Measurements from ENCODE around the gene CARD11. TPM values are rescaled to one million over a fixed set of nuclear protein-coding genes. Genes with fewer than 3 reads are reported as not detected.

Gene CARD11
- polyA plus RNA-seq, 4 donors, result 0.67 to 5.4 (median 3.2) TPM

- H3K4me1 ChIP-seq (ENCODE audit: control insufficient read depth in 3 of 3, insufficient read depth in 2 of 3, low read depth in 1 of 3, low read length in 2 of 3), result no peaks in the 10 kb centered on the region
- H3K9me3 ChIP-seq (ENCODE audit: control insufficient read depth in 2 of 2, insufficient read depth in 1 of 2, low read depth in 1 of 2, low read length in 1 of 2), result no peaks in the 10 kb centered on the region
- no peak overlapping the region for H3K4me3 ChIP-seq (ENCODE audit: low read depth in 1 of 3, low read length in 3 of 3)
- WGBS, 3 donors, result 64 to 80% (median 66%) methylated on average over 7 of the region's 7 CpGs
- no peaks in the 10 kb centered on the region for H3K36me3 ChIP-seq (ENCODE audit: control insufficient read depth in 3 of 3, insufficient read depth in 2 of 3, low read depth in 1 of 3, low read length in 3 of 3)
- no peaks in the 10 kb centered on the region for H3K27me3 ChIP-seq (ENCODE audit: control insufficient read depth in 3 of 3, insufficient read depth in 3 of 3, low read length in 3 of 3)
- FAIRE-seq (no peak), DNase-seq (no peak)
- no peak overlapping the region for H3K27ac ChIP-seq (ENCODE audit: low read depth in 1 of 3, low read length in 2 of 3)
These were observed 155.9 kb downstream of the CARD11 start for GRCh38 chr7:2887816-2888215.

- 18 to 25% (median 20%) methylated on average over 12 of the region's 12 CpGs for WGBS, 3 donors
- peak; percentile 70 to 77 for DNase-seq
- no peaks in the 10 kb centered on the region for H3K4me1 ChIP-seq (ENCODE audit: control insufficient read depth in 3 of 3, insufficient read depth in 2 of 3, low read depth in 1 of 3, low read length in 2 of 3)
- H3K27me3 ChIP-seq (ENCODE audit: control insufficient read depth in 3 of 3, insufficient read depth in 3 of 3, low read length in 3 of 3), result no peaks in the 10 kb centered on the region
- no peaks in the 10 kb centered on the region for H3K36me3 ChIP-seq (ENCODE audit: control insufficient read depth in 3 of 3, insufficient read depth in 2 of 3, low read depth in 1 of 3, low read length in 3 of 3)
- no peak for FAIRE-seq
- no peak overlapping the region for H3K27ac ChIP-seq (ENCODE audit: low read depth in 1 of 3, low read length in 2 of 3)
- no peaks in the 10 kb centered on the region for H3K9me3 ChIP-seq (ENCODE audit: control insufficient read depth in 2 of 2, insufficient read depth in 1 of 2, low read depth in 1 of 2, low read length in 1 of 2)
- H3K4me3 ChIP-seq (ENCODE audit: low read depth in 1 of 3, low read length in 3 of 3), result no peak overlapping the region
These were observed 156.8 kb downstream of the CARD11 start for GRCh38 chr7:2886900-2887299.

- Histone ChIP-seq H3K4me1 (ENCODE audit: control insufficient read depth in 3 of 3, insufficient read depth in 2 of 3, low read depth in 1 of 3, low read length in 2 of 3) (no peaks in the 10 kb centered on the region), H3K9me3 (ENCODE audit: control insufficient read depth in 2 of 2, insufficient read depth in 1 of 2, low read depth in 1 of 2, low read length in 1 of 2) (no peaks in the 10 kb centered on the region)
- DNase-seq, result no peak
These were observed 157.3 kb downstream of the CARD11 start for GRCh38 chr7:2886391-2886790.

GRCh38 chr7:2884161-2884560, 159.5 kb downstream of the CARD11 start:
- no peak for FAIRE-seq
- no peaks in the 10 kb centered on the region for H3K27me3 ChIP-seq (ENCODE audit: control insufficient read depth in 3 of 3, insufficient read depth in 3 of 3, low read length in 3 of 3)
- H3K27ac ChIP-seq (ENCODE audit: low read depth in 1 of 3, low read length in 2 of 3), result no peak overlapping the region

More at GRCh38 chr7:2886391-2886790, 157.3 kb downstream of the CARD11 start:
- Histone ChIP-seq H3K36me3 (ENCODE audit: control insufficient read depth in 3 of 3, insufficient read depth in 2 of 3, low read depth in 1 of 3, low read length in 3 of 3) (no peaks in the 10 kb centered on the region), H3K27ac (ENCODE audit: low read depth in 1 of 3, low read length in 2 of 3) (no peak overlapping the region), H3K27me3 (ENCODE audit: control insufficient read depth in 3 of 3, insufficient read depth in 3 of 3, low read length in 3 of 3) (no peaks in the 10 kb centered on the region), H3K4me3 (ENCODE audit: low read depth in 1 of 3, low read length in 3 of 3) (no peak overlapping the region)
- WGBS, 3 donors, result 65 to 84% (median 67%) methylated on average over 5 of the region's 5 CpGs
- no peak for FAIRE-seq

GRCh38 chr7:2883101-2883500, 160.6 kb downstream of the CARD11 start:
- Histone ChIP-seq H3K27me3 (ENCODE audit: control insufficient read depth in 3 of 3, insufficient read depth in 3 of 3, low read length in 3 of 3) (no peaks in the 10 kb centered on the region), H3K4me1 (ENCODE audit: control insufficient read depth in 3 of 3, insufficient read depth in 2 of 3, low read depth in 1 of 3, low read length in 2 of 3) (no peaks in the 10 kb centered on the region), H3K36me3 (ENCODE audit: control insufficient read depth in 3 of 3, insufficient read depth in 2 of 3, low read depth in 1 of 3, low read length in 3 of 3) (no peaks in the 10 kb centered on the region)

More at GRCh38 chr7:2884161-2884560, 159.5 kb downstream of the CARD11 start:
- 19 to 53% (median 29%) methylated on average over 9 of the region's 9 CpGs for WGBS, 3 donors
- Histone ChIP-seq H3K36me3 (ENCODE audit: control insufficient read depth in 3 of 3, insufficient read depth in 2 of 3, low read depth in 1 of 3, low read length in 3 of 3) (no peaks in the 10 kb centered on the region), H3K9me3 (ENCODE audit: control insufficient read depth in 2 of 2, insufficient read depth in 1 of 2, low read depth in 1 of 2, low read length in 1 of 2) (no peaks in the 10 kb centered on the region), H3K4me3 (ENCODE audit: low read depth in 1 of 3, low read length in 3 of 3) (no peak overlapping the region), H3K4me1 (ENCODE audit: control insufficient read depth in 3 of 3, insufficient read depth in 2 of 3, low read depth in 1 of 3, low read length in 2 of 3) (no peaks in the 10 kb centered on the region)
- no peak for DNase-seq

GRCh38 chr7:2882111-2882510, 161.6 kb downstream of the CARD11 start:
- H3K36me3 ChIP-seq (ENCODE audit: control insufficient read depth in 3 of 3, insufficient read depth in 2 of 3, low read depth in 1 of 3, low read length in 3 of 3), result no peaks in the 10 kb centered on the region
- DNase-seq, result no peak
- no peaks in the 10 kb centered on the region for H3K27me3 ChIP-seq (ENCODE audit: control insufficient read depth in 3 of 3, insufficient read depth in 3 of 3, low read length in 3 of 3)
- no peak overlapping the region for H3K4me3 ChIP-seq (ENCODE audit: low read depth in 1 of 3, low read length in 3 of 3)
- WGBS, 3 donors, result 12 to 52% (median 37%) methylated on average over 10 of the region's 10 CpGs
- H3K9me3 ChIP-seq (ENCODE audit: control insufficient read depth in 2 of 2, insufficient read depth in 1 of 2, low read depth in 1 of 2, low read length in 1 of 2), result no peaks in the 10 kb centered on the region
- no peaks in the 10 kb centered on the region for H3K4me1 ChIP-seq (ENCODE audit: control insufficient read depth in 3 of 3, insufficient read depth in 2 of 3, low read depth in 1 of 3, low read length in 2 of 3)
- FAIRE-seq, result no peak
- no peak overlapping the region for H3K27ac ChIP-seq (ENCODE audit: low read depth in 1 of 3, low read length in 2 of 3)

More at GRCh38 chr7:2883101-2883500, 160.6 kb downstream of the CARD11 start:
- 45 to 73% (median 52%) methylated on average over 15 to 17 of the region's 17 CpGs for WGBS, 3 donors
- DNase-seq (no peak), FAIRE-seq (no peak)
- Histone ChIP-seq H3K9me3 (ENCODE audit: control insufficient read depth in 2 of 2, insufficient read depth in 1 of 2, low read depth in 1 of 2, low read length in 1 of 2) (no peaks in the 10 kb centered on the region), H3K4me3 (ENCODE audit: low read depth in 1 of 3, low read length in 3 of 3) (no peak overlapping the region), H3K27ac (ENCODE audit: low read depth in 1 of 3, low read length in 2 of 3) (no peak overlapping the region)

GRCh38 chr7:2880874-2881533, 162.7 kb downstream of the CARD11 start:
- DNase-seq, result no peak
- 70 to 74% (median 72%) methylated on average over 18 of the region's 18 CpGs for WGBS, 3 donors
- Histone ChIP-seq H3K27me3 (ENCODE audit: control insufficient read depth in 3 of 3, insufficient read depth in 3 of 3, low read length in 3 of 3) (no peaks in the 10 kb centered on the region), H3K4me1 (ENCODE audit: control insufficient read depth in 3 of 3, insufficient read depth in 2 of 3, low read depth in 1 of 3, low read length in 2 of 3) (no peaks in the 10 kb centered on the region), H3K9me3 (ENCODE audit: control insufficient read depth in 2 of 2, insufficient read depth in 1 of 2, low read depth in 1 of 2, low read length in 1 of 2) (no peaks in the 10 kb centered on the region), H3K36me3 (ENCODE audit: control insufficient read depth in 3 of 3, insufficient read depth in 2 of 3, low read depth in 1 of 3, low read length in 3 of 3) (no peaks in the 10 kb centered on the region), H3K27ac (ENCODE audit: low read depth in 1 of 3, low read length in 2 of 3) (no peak overlapping the region), H3K4me3 (ENCODE audit: low read depth in 1 of 3, low read length in 3 of 3) (no peak overlapping the region)
- FAIRE-seq, result no peak

- Histone ChIP-seq H3K4me1 (ENCODE audit: control insufficient read depth in 3 of 3, insufficient read depth in 2 of 3, low read depth in 1 of 3, low read length in 2 of 3) (no peaks in the 10 kb centered on the region), H3K9me3 (ENCODE audit: control insufficient read depth in 2 of 2, insufficient read depth in 1 of 2, low read depth in 1 of 2, low read length in 1 of 2) (no peaks in the 10 kb centered on the region), H3K36me3 (ENCODE audit: control insufficient read depth in 3 of 3, insufficient read depth in 2 of 3, low read depth in 1 of 3, low read length in 3 of 3) (no peaks in the 10 kb centered on the region), H3K27me3 (ENCODE audit: control insufficient read depth in 3 of 3, insufficient read depth in 3 of 3, low read length in 3 of 3) (peaks cover 0 to 2% (median 0%) of the 10 kb centered on the region in 3 donors), H3K27ac (ENCODE audit: low read depth in 1 of 3, low read length in 2 of 3) (no peak overlapping the region), H3K4me3 (ENCODE audit: low read depth in 1 of 3, low read length in 3 of 3) (no peak overlapping the region)
- no peak for DNase-seq
- WGBS, 3 donors, result 78 to 86% (median 79%) methylated on average over 8 of the region's 8 CpGs
- FAIRE-seq, result no peak
These were observed 163.6 kb downstream of the CARD11 start for GRCh38 chr7:2880051-2880450.

GRCh38 chr7:2879354-2879753, 164.3 kb downstream of the CARD11 start:
- 92 to 94% (median 93%) methylated on average over 8 of the region's 8 CpGs for WGBS, 3 donors
- H3K27ac ChIP-seq (ENCODE audit: low read depth in 1 of 3, low read length in 2 of 3), result no peak overlapping the region
- peaks cover 0 to 2% (median 0%) of the 10 kb centered on the region in 3 donors for H3K27me3 ChIP-seq (ENCODE audit: control insufficient read depth in 3 of 3, insufficient read depth in 3 of 3, low read length in 3 of 3)
- no peaks in the 10 kb centered on the region for H3K4me1 ChIP-seq (ENCODE audit: control insufficient read depth in 3 of 3, insufficient read depth in 2 of 3, low read depth in 1 of 3, low read length in 2 of 3)
- no peaks in the 10 kb centered on the region for H3K36me3 ChIP-seq (ENCODE audit: control insufficient read depth in 3 of 3, insufficient read depth in 2 of 3, low read depth in 1 of 3, low read length in 3 of 3)
- H3K4me3 ChIP-seq (ENCODE audit: low read depth in 1 of 3, low read length in 3 of 3), result no peak overlapping the region
- no peaks in the 10 kb centered on the region for H3K9me3 ChIP-seq (ENCODE audit: control insufficient read depth in 2 of 2, insufficient read depth in 1 of 2, low read depth in 1 of 2, low read length in 1 of 2)
- FAIRE-seq (no peak), DNase-seq (no peak)

Data from small intestine (tissue), 7 donors.